HG03066 (cell line): Measurements from ENCODE around the gene RNF34.
A peak's percentile ranks its signal among the peaks of the same experiment; 100 is the strongest.

ENCODE experiments used
- ATAC-seq: cut with Tn5 transposase; IDR thresholded peaks from one replicate; pipeline ENCODE4 v1.9.1; 2021; ENCODE audit warnings: low read depth; ENCODE audit not compliant: unreplicated experiment

The RNF34 gene

DNA sequence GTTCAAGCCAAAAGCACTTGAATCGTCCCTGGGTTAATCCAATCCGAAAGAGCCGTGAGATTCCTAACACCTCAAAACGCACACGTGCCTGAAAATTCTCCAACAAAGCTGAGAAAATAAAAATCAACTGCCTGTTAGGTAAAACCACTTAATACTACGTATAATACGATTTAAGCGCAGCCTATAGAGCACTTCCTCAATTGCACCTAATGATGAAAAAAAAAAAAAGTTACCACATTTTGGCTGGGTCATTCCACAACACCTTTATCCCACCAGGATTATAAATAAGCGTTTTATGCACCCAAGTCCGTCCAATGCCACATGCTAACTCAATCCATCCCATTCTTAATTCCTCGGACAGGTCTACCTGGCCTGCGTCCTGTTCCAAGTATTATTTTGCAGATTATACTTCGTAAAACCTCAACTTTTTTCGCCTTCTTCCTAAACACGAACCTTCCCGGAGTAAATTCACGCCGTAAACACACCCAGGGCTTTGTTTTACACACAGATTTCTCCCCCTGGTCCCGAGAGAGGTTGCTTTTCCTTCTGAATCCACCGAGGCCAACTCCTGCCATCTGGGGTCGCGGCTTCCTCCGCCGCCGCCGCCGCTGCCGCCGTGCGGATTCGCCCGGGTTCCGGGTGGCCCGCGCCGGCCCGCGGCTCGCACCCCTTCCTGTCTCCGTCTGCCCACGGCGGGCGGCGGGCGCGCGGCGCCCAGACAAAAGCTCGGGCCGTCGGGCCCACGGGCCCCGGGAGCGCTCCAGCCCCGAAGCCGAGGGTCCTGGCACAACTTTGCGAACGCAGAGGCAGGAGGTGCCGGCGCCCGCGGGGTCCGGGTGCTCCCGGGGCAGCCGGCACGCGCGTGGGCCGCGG lies 66.2 kb downstream of the RNF34 start:
- ATAC-seq: peak; percentile 14

DNA sequence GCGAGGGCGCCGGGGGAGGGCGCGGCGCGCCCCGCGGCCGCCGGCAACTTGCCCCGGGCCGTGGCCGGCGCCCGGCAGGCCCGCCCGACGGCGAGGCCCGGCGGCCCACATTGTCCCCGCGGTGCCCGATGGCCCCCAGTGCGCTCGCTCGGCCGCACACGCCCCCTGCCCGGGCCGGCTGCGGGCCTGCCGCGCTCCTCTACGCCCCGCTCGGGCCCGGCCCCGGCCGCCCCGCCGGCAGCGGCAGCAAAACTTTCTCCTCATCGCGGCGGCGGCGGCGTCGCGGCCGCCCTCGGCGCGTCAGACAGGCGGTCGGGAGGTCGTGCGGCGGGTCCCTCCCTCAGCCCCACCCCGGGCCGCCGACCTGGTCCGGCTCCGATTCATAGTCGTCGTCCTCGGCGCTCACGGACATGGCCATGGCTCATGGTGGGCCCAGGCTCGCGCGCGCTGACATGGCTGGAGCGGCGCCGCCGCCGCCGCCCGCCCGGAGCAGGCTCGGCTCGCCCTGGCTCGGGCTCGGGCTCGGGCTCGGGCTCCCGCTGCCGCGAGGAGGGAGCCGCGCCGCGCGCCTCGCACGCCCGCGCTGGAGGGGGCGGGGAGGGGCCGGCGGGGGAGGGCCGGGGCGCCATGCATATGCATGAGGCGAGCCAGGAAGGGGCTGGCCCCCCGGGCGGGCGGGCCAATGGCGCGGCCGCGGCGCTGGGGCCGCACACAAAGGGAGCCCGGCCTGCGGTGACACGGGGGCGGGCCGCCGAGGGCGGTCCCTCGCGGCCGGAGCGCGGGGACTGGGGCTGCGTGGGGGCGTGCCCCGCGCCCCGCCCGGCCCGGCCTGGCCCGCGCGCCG lies 67.1 kb downstream of the RNF34 start:
- peak; percentile 79 for ATAC-seq

DNA sequence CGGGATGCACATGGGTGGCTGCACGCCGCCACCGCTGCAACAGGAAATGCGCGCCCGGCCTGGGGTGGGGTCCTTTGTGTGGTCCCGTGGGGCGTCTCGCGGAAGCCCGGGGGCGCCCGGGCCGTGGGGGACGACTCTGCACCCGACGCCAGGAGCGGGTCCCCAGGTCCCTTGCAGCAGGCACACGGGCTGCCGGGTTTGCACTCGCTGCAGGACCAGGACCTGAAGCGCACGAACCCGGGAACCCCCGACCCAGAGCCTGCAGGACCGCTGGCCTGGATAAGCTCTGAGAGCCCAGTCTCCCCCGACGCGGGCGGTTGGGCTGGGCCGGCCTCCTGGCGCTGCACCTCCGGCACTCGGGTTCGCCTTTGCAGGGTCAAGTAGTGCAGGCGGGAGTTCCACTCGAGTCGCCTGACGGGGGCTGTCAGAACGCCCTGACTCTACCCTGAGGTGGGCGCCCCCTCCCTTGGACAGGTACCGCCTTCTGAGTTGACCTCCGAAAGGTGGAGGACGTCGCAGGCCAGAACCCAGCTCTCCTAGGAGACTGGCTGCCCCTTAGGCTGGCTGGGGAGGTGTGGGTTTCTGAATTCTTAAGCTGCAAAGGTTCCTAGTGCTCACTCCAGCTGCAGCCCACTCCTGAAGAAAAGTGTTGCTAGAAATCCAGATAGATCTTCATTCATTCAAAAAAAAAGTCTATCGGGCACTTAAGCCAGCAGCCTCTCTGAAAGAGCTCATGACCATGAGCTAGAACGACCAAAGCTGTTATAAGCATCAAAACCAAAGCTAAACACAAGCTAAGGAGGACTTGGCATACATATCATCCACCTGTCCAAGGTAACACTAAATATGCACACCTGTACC lies 68.0 kb downstream of the RNF34 start:
- ATAC-seq: no peak

DNA sequence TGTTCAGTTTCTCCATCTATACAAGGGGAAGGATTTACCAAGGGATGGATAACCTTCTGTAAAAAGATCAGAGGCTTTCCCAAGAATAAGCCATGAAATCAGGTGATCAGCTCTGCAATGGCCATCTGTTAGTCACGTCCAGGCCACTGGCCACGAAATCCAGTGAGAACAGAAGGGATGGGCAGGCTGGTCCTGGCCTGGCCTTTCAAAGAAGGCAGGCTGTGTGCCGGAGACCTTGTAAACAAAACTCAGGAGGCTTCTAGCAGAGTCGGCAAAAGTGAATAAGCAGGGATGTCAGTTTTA lies 68.5 kb downstream of the RNF34 start:
- ATAC-seq: no peak

DNA sequence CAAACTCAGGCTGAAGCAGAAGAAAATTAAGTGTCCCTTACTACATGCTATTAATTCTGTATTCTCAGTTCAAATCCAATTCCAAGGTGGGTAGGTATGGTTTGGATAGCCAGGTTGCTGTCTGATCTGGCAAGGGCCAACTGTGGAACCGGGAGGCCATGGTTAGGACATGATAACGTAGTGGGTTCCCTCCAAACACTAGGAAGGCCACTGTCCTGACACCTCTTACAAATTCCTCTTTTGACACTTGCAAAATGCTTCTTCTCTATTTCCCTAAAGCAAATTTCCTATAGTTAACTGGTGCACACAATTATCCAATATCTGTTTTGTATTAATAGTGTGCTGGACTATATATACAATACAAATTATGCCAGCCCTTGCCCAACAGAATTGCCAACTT lies 70.8 kb downstream of the RNF34 start:
- no peak for ATAC-seq

DNA sequence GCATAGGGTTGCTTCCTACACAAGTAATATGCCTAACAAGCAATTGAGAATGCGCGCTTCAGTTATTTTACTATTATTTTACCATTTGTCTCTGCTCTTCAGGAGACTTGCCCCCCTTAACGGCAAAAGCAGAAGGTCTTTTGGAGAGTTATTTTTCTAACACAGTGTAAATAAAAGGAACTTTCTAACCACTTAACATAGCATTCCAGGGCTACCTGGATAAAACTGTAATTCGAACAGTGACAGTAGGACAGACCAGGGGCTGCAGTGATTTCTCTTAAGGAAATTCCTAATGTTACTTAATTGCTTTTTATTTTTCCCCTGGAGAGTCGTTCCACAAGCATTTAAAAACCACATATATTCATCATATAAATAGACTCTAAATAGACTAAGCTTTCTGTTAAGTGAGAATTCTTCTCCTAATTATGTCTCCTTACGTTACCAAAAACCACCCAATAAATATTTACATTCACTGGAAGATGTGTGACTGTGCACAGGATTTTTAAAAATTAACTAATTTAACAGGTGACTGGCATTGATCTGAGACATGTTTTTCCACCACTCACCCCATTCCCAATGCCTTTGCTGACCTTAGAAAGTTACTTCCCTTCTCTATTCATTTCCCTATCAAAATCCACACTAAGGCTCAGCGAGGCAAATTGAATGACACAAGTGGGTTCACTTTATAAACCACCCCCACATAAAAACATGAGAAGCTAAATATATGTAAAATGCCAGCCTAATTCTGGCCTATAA lies 72.4 kb downstream of the RNF34 start:
- no peak for ATAC-seq
